H1 (cell line): ENCODE results near the gene MGLL. TPM values are rescaled to one million over a fixed set of nuclear protein-coding genes. Genes with fewer than 3 reads are reported as not detected.

Source experiments
- CTCF ChIA-PET: fragments of 300-600 bp; sonication (Branson Sonifier 250); formaldehyde crosslinking; loops from one replicate; lab custom pipeline; 2021; ENCODE audit not compliant: partially characterized antibody; lab: Charles Lee
- POLR2A ChIA-PET: fragments of 300-600 bp; sonication (Branson Sonifier 250); formaldehyde crosslinking; loops from one replicate; lab custom pipeline; 2021; ENCODE audit warnings: inconsistent platforms; ENCODE audit not compliant: partially characterized antibody; lab: Charles Lee
- DNase-seq, 2 experiments: peaks; one replicate each; pipeline versions ENCODE4 v3.0.0 to v3.0.0-alpha.2; 2010 to 2022; ENCODE audit warnings: low spot score in 2 of 2, low read depth in 1 of 2, mixed read lengths in 1 of 2
- FAIRE-seq: peaks from 2 replicates; lab custom pipeline; 2011; peaks lifted over from hg19 to GRCh38; lab: Jason Lieb, UNC
- H2AFZ ChIP-seq: 2 replicates; pipeline ENCODE4 v1.8.1; 2012; ENCODE audit warnings: low read length, inconsistent platforms
- H2AK5ac ChIP-seq: 2 replicates; pipeline ENCODE4 v1.6.1; 2013; ENCODE audit warnings: low read depth, low read length
- H2BK120ac ChIP-seq: replicated peaks from 2 replicates; pipeline ENCODE3; 2013; ENCODE audit warnings: low read depth, low read length, inconsistent platforms
- H2BK12ac ChIP-seq: 2 replicates; pipeline ENCODE4 v1.6.1; 2013; ENCODE audit warnings: low read depth, low read length
- H2BK15ac ChIP-seq: 2 replicates; pipeline ENCODE4 v1.6.1; 2013; ENCODE audit warnings: low read length
- H2BK20ac ChIP-seq: 2 replicates; pipeline ENCODE4 v1.6.1; 2013; ENCODE audit warnings: low read length
- H2BK5ac ChIP-seq: 2 replicates; pipeline ENCODE4 v1.6.1; 2013; ENCODE audit warnings: low read depth, low read length
- H3K14ac ChIP-seq: 2 replicates; pipeline ENCODE4 v1.6.1; 2013; ENCODE audit warnings: inconsistent platforms; ENCODE audit not compliant: insufficient read length
- H3K18ac ChIP-seq: 2 replicates; pipeline ENCODE4 v1.6.1; 2013; ENCODE audit warnings: low read length; ENCODE audit errors: extremely low read depth
- H3K23ac ChIP-seq: 2 replicates; pipeline ENCODE4 v1.6.1; 2013; ENCODE audit warnings: inconsistent platforms; ENCODE audit not compliant: insufficient read length
- H3K23me2 ChIP-seq: 2 replicates; pipeline ENCODE4 v1.6.1; 2013; ENCODE audit warnings: low read depth, low read length
- H3K27ac ChIP-seq: 2 replicates; pipeline ENCODE4 v1.6.1; 2011; ENCODE audit warnings: low read depth, low read length, inconsistent platforms
- H3K27me3 ChIP-seq, 4 experiments: replicated peaks in 1 of 4; 1 replicate in 1 of 4; 2 replicates in 3 of 4; pipeline versions ENCODE4 v1.6.1 to v1.8.1; 2011 to 2013; ENCODE audit warnings: low read length in 3 of 4, mild to moderate bottlenecking in 3 of 4, inconsistent platforms in 2 of 4, mixed read lengths in 2 of 4, moderate library complexity in 1 of 4; ENCODE audit not compliant: control insufficient read depth in 3 of 4, insufficient read depth in 3 of 4; ENCODE audit errors: extremely low read depth in 1 of 4
- H3K36me3 ChIP-seq, 4 experiments: 2 replicates each; pipeline versions ENCODE4 v1.6.1 to v1.8.1; 2011 to 2013; ENCODE audit warnings: mild to moderate bottlenecking in 4 of 4, low read length in 3 of 4, moderate library complexity in 2 of 4, control low read depth in 1 of 4, inconsistent platforms in 1 of 4; ENCODE audit not compliant: insufficient read depth in 4 of 4, control insufficient read depth in 2 of 4
- H3K4ac ChIP-seq: replicated peaks from 2 replicates; pipeline ENCODE3; 2013; ENCODE audit warnings: low read length, low read depth, mixed read lengths, inconsistent platforms; ENCODE audit not compliant: insufficient read length
- H3K4me1 ChIP-seq, 4 experiments: replicated peaks in 1 of 4; 1 replicate in 1 of 4; 2 replicates in 3 of 4; pipeline versions ENCODE4 v1.6.1 to v1.8.1; 2011 to 2013; ENCODE audit warnings: low read length in 3 of 4, inconsistent platforms in 2 of 4, mixed read lengths in 1 of 4; ENCODE audit not compliant: insufficient read depth in 4 of 4, control insufficient read depth in 3 of 4
- H3K4me2 ChIP-seq, 2 experiments: 2 replicates each; pipeline versions ENCODE4 v1.6.1 to v1.8.1; 2011 to 2013; ENCODE audit warnings: low read depth in 2 of 2, low read length in 2 of 2, control low read depth in 1 of 2, inconsistent platforms in 1 of 2, mild to moderate bottlenecking in 1 of 2; ENCODE audit not compliant: insufficient read depth in 1 of 2
- H3K4me3 ChIP-seq, 4 experiments: fragments of 200-600, 300-600 bp in 1 of 4; sonication (generic), shearing (Covaris generic), sonication (Bioruptor Twin) in 1 of 4; 2 replicates each; pipeline versions ENCODE4 v1.5.1 to v1.8.1; 2011 to 2016; ENCODE audit warnings: low read length in 4 of 4, low read depth in 3 of 4, control low read depth in 2 of 4, inconsistent platforms in 2 of 4, mild to moderate bottlenecking in 2 of 4, mixed read lengths in 1 of 4, moderate library complexity in 1 of 4; ENCODE audit not compliant: insufficient read depth in 2 of 4; ENCODE audit errors: extremely low read depth in 1 of 4
- H3K56ac ChIP-seq: replicated peaks from 2 replicates; pipeline ENCODE3; 2013; ENCODE audit warnings: low read depth, mild to moderate bottlenecking, mixed read lengths, low read length, inconsistent platforms; ENCODE audit not compliant: insufficient read length
- H3K79me1 ChIP-seq: 2 replicates; pipeline ENCODE4 v1.6.1; 2013; ENCODE audit warnings: low read depth, low read length, control low read depth
- H3K79me2 ChIP-seq, 2 experiments: 2 replicates each; pipeline versions ENCODE4 v1.6.1 to v1.8.1; 2012 to 2013; ENCODE audit warnings: low read length in 2 of 2, mild to moderate bottlenecking in 2 of 2, inconsistent platforms in 1 of 2; ENCODE audit not compliant: insufficient read depth in 2 of 2, control insufficient read depth in 1 of 2
- H3K9ac ChIP-seq, 4 experiments: replicated peaks in 1 of 4; 1 replicate in 1 of 4; 2 replicates in 3 of 4; pipeline versions ENCODE4 v1.6.1 to v1.8.1; 2011 to 2013; ENCODE audit warnings: low read depth in 3 of 4, low read length in 3 of 4, control low read depth in 2 of 4, mild to moderate bottlenecking in 2 of 4, moderate library complexity in 2 of 4, inconsistent platforms in 1 of 4; ENCODE audit errors: extremely low read depth in 1 of 4
- H3K9me3 ChIP-seq, 2 experiments: 2 replicates each; pipeline versions ENCODE4 v1.6.1 to v1.8.1; 2012 to 2013; ENCODE audit warnings: mild to moderate bottlenecking in 2 of 2, moderate library complexity in 2 of 2, control low read depth in 1 of 2, inconsistent platforms in 1 of 2, low read depth in 1 of 2, low read length in 1 of 2, mixed read lengths in 1 of 2; ENCODE audit not compliant: insufficient read depth in 2 of 2
- H4K20me1 ChIP-seq, 2 experiments: replicated peaks in 1 of 2; 2 replicates each; pipeline versions ENCODE3 to v1.8.1; 2011 to 2013; ENCODE audit warnings: inconsistent platforms in 2 of 2, low read length in 2 of 2, mild to moderate bottlenecking in 1 of 2; ENCODE audit not compliant: insufficient read depth in 2 of 2, control insufficient read depth in 1 of 2
- H4K5ac ChIP-seq: 2 replicates; pipeline ENCODE4 v1.6.1; 2013; ENCODE audit warnings: low read length, low read depth, mixed read lengths, inconsistent platforms; ENCODE audit not compliant: insufficient read length
- H4K8ac ChIP-seq: 2 replicates; pipeline ENCODE4 v1.8.0; 2013; ENCODE audit warnings: mild to moderate bottlenecking, moderate library complexity, low read length, inconsistent platforms; ENCODE audit not compliant: insufficient read depth; ENCODE audit errors: extremely low read depth
- H4K91ac ChIP-seq: replicated peaks from 2 replicates; pipeline ENCODE3; 2013; ENCODE audit warnings: low read length, mixed read lengths, inconsistent platforms; ENCODE audit not compliant: insufficient read length
- BCL11A ChIP-seq, 2 experiments: IDR thresholded peaks; one replicate each; pipeline ENCODE4 v1.6.1; 2011; ENCODE audit warnings: low read depth in 2 of 2, low read length in 2 of 2, mild to moderate bottlenecking in 2 of 2
- CTCF ChIP-seq, 3 experiments: IDR thresholded peaks; 1 replicate in 2 of 3; 2 replicates in 1 of 3; pipeline versions ENCODE4 v1.5.1 to v1.6.1; 2011; ENCODE audit warnings: low read length in 3 of 3, mild to moderate bottlenecking in 3 of 3, inconsistent platforms in 2 of 3, low read depth in 1 of 3, moderate library complexity in 1 of 3; ENCODE audit not compliant: insufficient read depth in 1 of 3; ENCODE audit errors: control extremely low read depth in 1 of 3
- E2F6 ChIP-seq: IDR thresholded peaks from 2 replicates; pipeline ENCODE4 v1.6.1; 2012; ENCODE audit warnings: inconsistent platforms
- FOSL1 ChIP-seq: IDR thresholded peaks from 2 replicates; pipeline ENCODE4 v1.6.1; 2011; ENCODE audit warnings: mild to moderate bottlenecking, low read depth, low read length, moderate library complexity; ENCODE audit not compliant: insufficient read depth
- KDM4A ChIP-seq: IDR thresholded peaks from one replicate; pipeline ENCODE4 v1.7.1; 2012; ENCODE audit warnings: low read depth, mild to moderate bottlenecking, moderate library complexity, low read length, inconsistent platforms; ENCODE audit not compliant: severe bottlenecking
- PHF8 ChIP-seq: fragments of 200-600 bp; sonication (generic); conservative IDR thresholded peaks from 2 replicates; pipeline ENCODE4 v1.7.1; 2012; ENCODE audit warnings: low read depth, mild to moderate bottlenecking, inconsistent platforms, low read length, moderate library complexity
- SRF ChIP-seq: IDR thresholded peaks from 2 replicates; pipeline ENCODE4 v1.6.1; 2011; ENCODE audit warnings: mild to moderate bottlenecking, low read depth, low read length, moderate library complexity
- SUZ12 ChIP-seq: fragments of 200-600 bp; sonication (generic); IDR thresholded peaks from 2 replicates; pipeline ENCODE4 v1.6.1; 2012; ENCODE audit warnings: mild to moderate bottlenecking, inconsistent platforms, low read length, moderate library complexity, mixed read lengths
- TAF1 ChIP-seq: IDR thresholded peaks from 2 replicates; pipeline ENCODE4 v1.6.1; 2011; ENCODE audit warnings: mild to moderate bottlenecking, low read depth, low read length
- WGBS, 2 experiments: shearing (Covaris generic) in 1 of 2; methylation state at CpG; one replicate each; pipeline versions ENCODE4 v1.1.6 to v1.1.7; 2013 to 2015; ENCODE audit warnings: low lambda C conversion rate in 2 of 2, mixed read lengths in 2 of 2, inconsistent platforms in 1 of 2, low coverage in 1 of 2, missing lambda C conversion rate in 1 of 2; ENCODE audit not compliant: insufficient replicate concordance in 2 of 2, insufficient coverage in 1 of 2, insufficient read length in 1 of 2; ENCODE audit errors: extremely low coverage in 1 of 2, missing lambda C conversion rate in 1 of 2; 5-methylcytosine and 5-hydroxymethylcytosine counted together
- polyA plus RNA-seq, 7 experiments: library from polyadenylated mRNA; depleted of rRNA in 3 of 7; stranded (reverse) in 5 of 7; unstranded in 2 of 7; fragments of >200 nt in 5 of 7; fragments of 200-250 nt in 2 of 7; gene quantifications; 1 replicate in 5 of 7; 2 replicates in 1 of 7; 4 replicates in 1 of 7; pipeline versions ENCODE4 v1.2.1 to v1.2.3, GENCODE V29; 2011 to 2013; ENCODE audit warnings: missing spikeins in 2 of 7, mixed read lengths in 2 of 7
- total RNA-seq: library from RNA; stranded (reverse); fragmentation: NEBNext Ultra II Directional; extraction: Animal tissue kit (Norgen Biotek cat#: 25700); gene quantifications from 2 replicates; pipeline ENCODE4 v1.2.1, GENCODE V29; 2021

The MGLL gene
- total and polyA plus RNA-seq, 2 of the 8 experiments (the other 6 are each of a cell fraction or from before 2014, with no cell fraction given) = 0.05 to 0.34 TPM

- H3K79me2 ChIP-seq = no peaks in the 10 kb centered on the region
- ChIA-PET POLR2A (interaction anchor here (1.3 kb wide), 1 partner anchor 14 kb away, joined by 4 read pairs; no protein-coding TSS in a partner anchor), CTCF (interaction anchor here (0.7 to 2.5 kb wide), 6 partner anchors 8 to 188 kb away, joined by 3 to 10 read pairs (median 4); no protein-coding TSS in a partner anchor)
- no peak overlapping the region for H3K27ac ChIP-seq
- 91% methylated on average over 11 of the region's 11 CpGs; no CpG with 5 or more reads in 1 of the 2 experiments for WGBS, 2 experiments
- H4K20me1 ChIP-seq = no peaks in the 10 kb centered on the region
- H3K4me3 ChIP-seq = no peak overlapping the region
- H3K23ac ChIP-seq = no peak overlapping the region
- no peak overlapping the region; the same call in 1 of the 2 replicates for H2BK5ac ChIP-seq
- no peak overlapping the region for H2BK15ac ChIP-seq
- H3K36me3 ChIP-seq = no peaks in the 10 kb centered on the region
- peaks cover 0 to 3% (median under 1%) of the 10 kb centered on the region in 4 experiments; a peak in 2 of 7 replicates for H3K4me1 ChIP-seq
- H3K27me3 ChIP-seq = no peaks in the 10 kb centered on the region
- H4K8ac ChIP-seq = no peak overlapping the region
- no peak overlapping the region for H3K14ac ChIP-seq
- no peak overlapping the region for H3K56ac ChIP-seq
- no peak overlapping the region for H4K5ac ChIP-seq
- no peak overlapping the region for H2BK120ac ChIP-seq
- 0 out of 2 replicates have a peak overlapping the region, but pooled peaks have one; percentile 86 for H2BK20ac ChIP-seq
- no peak overlapping the region for H2AK5ac ChIP-seq
- DNase-seq (no peak), FAIRE-seq (no peak)
- H3K18ac ChIP-seq = no peak overlapping the region
- no peak overlapping the region for H3K4ac ChIP-seq
- H3K9me3 ChIP-seq = no peaks in the 10 kb centered on the region
- no peaks in the 10 kb centered on the region for H3K23me2 ChIP-seq
- no peak overlapping the region for H3K9ac ChIP-seq
- H4K91ac ChIP-seq = no peak overlapping the region
- no peaks in the 10 kb centered on the region; the same call in 1 of the 2 replicates for H3K79me1 ChIP-seq
- H2BK12ac ChIP-seq = no peak overlapping the region
- no peak overlapping the region for H3K4me2 ChIP-seq
- H2AFZ ChIP-seq = no peak overlapping the region
- no peak for TF ChIP-seq BCL11A (IDR thresholded peaks at IDR 0.05; ENCODE audit: low read depth in 2 of 2, low read length in 2 of 2)
- TF ChIP-seq SUZ12 = no peak
- no peak for TF ChIP-seq PHF8
- no peak for TF ChIP-seq TAF1
- TF ChIP-seq E2F6 = no peak
- TF ChIP-seq SRF = no peak
- TF ChIP-seq CTCF (IDR thresholded peaks at IDR 0.05; ENCODE audit: control extremely low read depth in 1 of 3, insufficient read depth in 1 of 3, low read depth in 1 of 3, low read length in 3 of 3) = no peak
- no peak for TF ChIP-seq KDM4A
- TF ChIP-seq FOSL1 = no peak
Observed at GRCh38 chr3:127701280-127701911, 120.9 kb downstream of the MGLL start.
